ENCODE results near the gene EIF2B1.

- TF ChIP-seq BRF2 (IDR thresholded peaks at IDR 0.05; ENCODE audit: borderline replicate concordance, insufficient read depth, insufficient read length), result no peak
- no peak for TF ChIP-seq SAFB2 (IDR thresholded peaks at IDR 0.05; ENCODE audit: borderline replicate concordance, low read depth, low read length, severe bottlenecking)
- TF ChIP-seq POLR2A (conservative IDR thresholded peaks at IDR 0.05), result no peak
- TF ChIP-seq ZNF121 (CRISPR knock-in tag; conservative IDR thresholded peaks at IDR 0.05), result no peak
Observed at GRCh38 chr12:123578243-123578642, 55.2 kb downstream of the EIF2B1 start.
